SJSA1 (cell line): ENCODE measurements around the gene LMOD3. TPM values are rescaled to one million over a fixed set of nuclear protein-coding genes. Genes with fewer than 3 reads are reported as not detected.

Experiments used
- DNase-seq, 2 experiments: peaks; one replicate each; pipeline ENCODE4 v3.0.0-alpha.2; 2015 to 2020; ENCODE audit warnings: low spot score in 2 of 2, low read depth in 1 of 2
- H3K27ac ChIP-seq: fragments of 250-450 bp; sonication (Bioruptor Pico); 2 replicates; pipeline ENCODE4 v1.5.1; 2020; ENCODE audit warnings: mild to moderate bottlenecking, moderate library complexity
- H3K27me3 ChIP-seq: fragments of 250-450 bp; sonication (Bioruptor Pico); replicated peaks from 2 replicates; pipeline ENCODE4 v1.5.1; 2020; ENCODE audit warnings: mild to moderate bottlenecking, moderate library complexity
- H3K36me3 ChIP-seq: fragments of 250-450 bp; sonication (Bioruptor Pico); 2 replicates; pipeline ENCODE4 v1.5.1; 2020; ENCODE audit warnings: mild to moderate bottlenecking
- H3K4me1 ChIP-seq: fragments of 250-450 bp; sonication (Bioruptor Pico); replicated peaks from 2 replicates; pipeline ENCODE4 v1.6.1; 2021; ENCODE audit warnings: mild to moderate bottlenecking
- H3K4me3 ChIP-seq: fragments of 250-450 bp; sonication (Bioruptor Pico); 2 replicates; pipeline ENCODE4 v1.5.1; 2020; ENCODE audit warnings: mild to moderate bottlenecking
- H3K9me3 ChIP-seq: fragments of 250-450 bp; sonication (Bioruptor Pico); replicated peaks from 2 replicates; pipeline ENCODE4 v1.5.1; 2020; ENCODE audit warnings: mild to moderate bottlenecking
- total RNA-seq: library from RNA; depleted of rRNA; stranded (reverse); fragments of >200 nt; shearing (Covaris generic); gene quantifications from 2 replicates; pipeline ENCODE4 v1.2.3, GENCODE V29; 2014

The LMOD3 gene
- total RNA-seq, 1 experiment from 2014 or later: not detected

DNA sequence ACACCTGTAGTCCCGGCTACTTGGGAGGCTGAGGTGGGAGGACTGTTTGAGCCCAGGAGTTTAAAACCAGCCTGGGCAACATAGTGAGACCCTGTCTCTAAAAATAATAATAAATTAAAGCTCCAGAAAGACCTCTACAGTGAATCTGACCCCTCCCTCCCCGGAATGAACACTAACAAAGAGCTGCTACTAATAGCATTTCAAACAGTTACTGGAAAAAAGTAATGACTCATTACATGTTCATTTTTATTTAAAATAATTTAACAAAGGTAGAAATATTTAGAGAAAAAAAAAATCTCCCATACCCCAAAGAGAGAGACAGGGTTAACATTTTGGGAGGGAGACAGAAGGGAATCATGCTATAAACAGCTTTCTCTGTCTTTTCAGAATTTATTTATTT, 40.0 kb downstream of the LMOD3 start:
- Histone ChIP-seq H3K4me1 (peaks cover 64% of the 10 kb centered on the region), H3K36me3 (peaks cover 17% of the 10 kb centered on the region), H3K9me3 (no peaks in the 10 kb centered on the region), H3K27ac (peak overlapping the region; percentile 96), H3K4me3 (no peak overlapping the region), H3K27me3 (no peaks in the 10 kb centered on the region)
- peak in 1 of 2 experiments; percentile 22 for DNase-seq

DNA sequence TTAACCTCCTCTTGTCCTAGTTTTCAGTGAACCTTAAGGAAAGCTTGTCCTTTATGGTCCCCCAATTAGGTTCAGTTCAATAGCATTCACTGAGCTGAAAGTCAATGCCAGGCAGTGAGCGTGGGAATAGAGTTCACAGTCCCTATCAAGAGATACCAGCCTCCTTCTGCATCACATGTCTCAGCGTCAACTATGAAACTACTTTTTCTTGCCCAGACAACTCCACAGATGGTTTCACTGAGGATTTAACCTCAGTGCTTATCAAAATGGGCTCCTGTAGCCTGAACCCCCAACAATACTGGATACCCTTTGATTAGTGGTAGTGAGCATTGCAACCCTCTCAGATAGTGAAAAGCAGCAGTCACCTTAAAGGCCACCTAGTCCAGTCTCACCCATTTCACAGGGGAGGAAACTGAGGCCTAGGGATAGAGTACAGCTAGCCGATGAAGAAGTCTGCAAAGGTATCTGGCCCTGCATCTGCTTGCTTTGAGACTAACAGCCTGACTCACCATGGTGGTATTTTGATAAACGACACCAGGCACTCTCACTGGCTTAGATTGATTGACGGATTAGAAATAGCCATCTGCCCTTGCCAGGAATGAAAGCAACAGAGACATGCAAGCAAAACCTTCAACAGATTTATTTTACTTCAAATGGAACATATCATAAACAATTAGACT, 40.7 kb downstream of the LMOD3 start:
- Histone ChIP-seq H3K9me3 (no peaks in the 10 kb centered on the region), H3K27me3 (no peaks in the 10 kb centered on the region), H3K4me3 (no peak overlapping the region), H3K4me1 (peaks cover 58% of the 10 kb centered on the region), H3K36me3 (peaks cover 17% of the 10 kb centered on the region), H3K27ac (peak overlapping the region; percentile 96)
- DNase-seq: peak; percentile 31 to 47

DNA sequence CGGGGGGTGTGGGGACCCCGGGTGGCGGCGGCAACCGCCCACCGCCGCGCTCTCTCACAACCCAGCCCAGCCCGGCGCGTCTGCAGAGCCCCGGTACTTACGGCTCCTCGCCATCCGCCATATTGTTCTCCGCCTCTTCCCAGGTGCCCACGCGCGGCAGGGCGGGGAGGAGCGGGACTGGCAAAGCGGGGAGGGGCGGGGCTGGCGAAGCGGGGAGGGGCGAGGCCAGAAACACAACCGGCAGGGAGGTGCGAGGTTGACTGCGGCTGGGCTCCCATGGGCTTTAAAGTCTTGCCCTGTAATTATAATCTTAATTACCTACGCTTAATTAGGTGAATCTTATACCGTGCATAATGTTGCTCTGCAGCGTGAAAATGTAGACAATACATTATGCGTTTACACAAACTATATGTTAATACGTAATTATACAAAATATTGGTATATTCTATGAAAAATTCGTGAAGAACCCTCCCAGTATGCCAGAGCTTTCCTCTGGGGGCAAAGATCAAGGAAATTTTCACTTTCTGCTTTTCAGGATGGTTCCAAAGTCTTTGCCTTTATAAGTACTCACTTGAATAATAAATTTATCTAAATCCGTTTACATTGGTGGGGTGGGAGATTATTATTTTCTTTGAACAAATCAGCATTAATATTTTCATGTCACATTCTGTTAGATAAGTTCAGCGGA, 42.0 kb downstream of the LMOD3 start, which contains the start of gene UBA3:
UBA3 (minus strand) TSS at position 133 of the 688 bp plus-strand sequence; CDS start at position 121, 12 bp downstream.
- Histone ChIP-seq H3K36me3 (peaks cover 17% of the 10 kb centered on the region), H3K4me1 (peaks cover 47% of the 10 kb centered on the region), H3K9me3 (no peaks in the 10 kb centered on the region), H3K27ac (peak within 1 kb of the TSS; percentile 56), H3K4me3 (peak within 1 kb of the TSS; percentile 69), H3K27me3 (no peaks in the 10 kb centered on the region)
- DNase-seq: peak; percentile 18 to 85

DNA sequence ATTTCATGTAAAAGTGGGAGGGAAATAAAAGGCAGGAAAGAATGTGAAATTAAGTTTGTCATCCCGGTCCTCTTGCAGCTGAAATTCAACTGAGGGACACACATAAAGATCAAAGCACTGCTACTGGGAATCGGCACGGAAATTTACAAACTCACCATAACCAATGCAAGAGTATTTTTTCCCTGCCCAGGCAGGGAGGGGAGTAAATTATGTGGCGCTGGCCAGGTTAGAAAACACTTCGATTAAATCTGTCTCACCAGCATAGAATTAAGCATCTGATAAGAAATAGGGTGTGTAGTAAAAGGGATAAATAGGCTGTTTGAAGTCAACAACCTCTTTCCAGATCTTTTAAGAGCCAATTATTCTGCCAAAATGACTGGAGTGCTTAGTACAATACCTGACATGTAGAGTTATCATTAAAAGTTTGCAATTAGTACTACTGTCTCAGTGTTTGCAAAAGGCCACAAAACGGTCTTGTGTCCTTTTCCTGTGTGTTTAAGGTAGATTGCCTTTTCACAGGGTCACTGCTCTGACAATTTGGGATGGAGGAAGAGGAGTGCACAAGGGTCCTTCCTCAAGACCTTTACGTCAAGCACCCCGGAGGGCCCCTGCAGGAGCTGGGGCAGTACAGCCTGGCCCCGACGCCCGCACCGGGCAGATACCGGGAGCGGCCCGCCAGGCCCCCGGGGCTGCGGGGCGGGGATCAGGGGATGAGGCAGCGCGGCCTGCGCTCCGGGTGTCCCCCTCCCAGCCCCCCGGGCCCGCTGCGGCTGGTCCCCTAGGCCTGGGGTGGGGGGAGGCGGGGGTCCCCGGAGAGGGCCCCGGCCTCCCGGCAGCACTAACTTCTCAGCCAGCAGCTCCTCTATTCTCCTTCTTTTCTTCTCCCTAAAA, 42.9 kb downstream of the LMOD3 start:
- Histone ChIP-seq H3K4me3 (peak overlapping the region; percentile 69), H3K27ac (peak overlapping the region; percentile 56), H3K27me3 (no peaks in the 10 kb centered on the region), H3K4me1 (peaks cover 45% of the 10 kb centered on the region), H3K36me3 (peaks cover 17% of the 10 kb centered on the region), H3K9me3 (no peaks in the 10 kb centered on the region)
- no peak for DNase-seq

DNA sequence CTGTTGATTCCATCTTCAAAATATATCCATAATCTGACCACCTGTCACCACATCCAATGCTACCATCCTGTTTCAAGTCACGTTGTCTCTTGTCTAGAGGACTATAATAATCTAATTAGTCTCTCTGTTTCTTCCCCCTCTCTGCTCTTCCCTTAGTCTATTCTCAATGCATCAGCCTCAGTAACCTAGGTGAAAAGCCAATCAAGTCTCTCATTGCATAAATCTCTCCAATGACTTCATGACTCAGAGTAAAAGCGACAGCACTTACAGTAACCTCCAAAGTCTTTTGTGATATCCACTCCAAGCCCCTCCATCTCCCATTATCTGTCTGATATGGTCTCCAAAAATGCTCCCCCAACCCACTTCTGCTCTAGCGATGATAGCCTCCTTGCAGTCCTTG, 49.5 kb downstream of the LMOD3 start:
- no peaks in the 10 kb centered on the region for H3K4me1 ChIP-seq
- H3K36me3 ChIP-seq: peaks cover 48% of the 10 kb centered on the region
- H3K4me3 ChIP-seq: no peak overlapping the region
- H3K9me3 ChIP-seq: no peaks in the 10 kb centered on the region
- H3K27ac ChIP-seq: no peak overlapping the region
- no peak for DNase-seq
- H3K27me3 ChIP-seq: no peaks in the 10 kb centered on the region

DNA sequence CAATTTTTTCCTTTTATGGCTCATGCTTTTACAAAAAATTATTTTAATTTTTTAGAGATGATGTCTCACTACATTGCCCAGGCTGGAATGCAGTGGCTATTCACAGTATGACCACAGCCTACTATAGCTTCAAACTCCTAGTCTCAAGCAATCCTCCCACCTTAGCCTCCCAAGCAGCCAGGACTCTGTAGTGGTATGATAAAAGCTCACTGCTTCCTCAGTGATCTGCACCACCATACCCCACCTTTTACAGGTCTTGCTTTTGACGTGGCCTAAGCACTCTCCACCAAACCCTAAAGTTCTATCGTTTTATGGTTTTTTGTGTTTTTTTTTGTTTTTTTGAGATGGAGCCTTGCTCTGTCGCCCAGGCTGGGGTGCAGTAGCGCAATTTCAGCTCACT, 56.3 kb downstream of the LMOD3 start:
- peaks cover 55% of the 10 kb centered on the region for H3K36me3 ChIP-seq

DNA sequence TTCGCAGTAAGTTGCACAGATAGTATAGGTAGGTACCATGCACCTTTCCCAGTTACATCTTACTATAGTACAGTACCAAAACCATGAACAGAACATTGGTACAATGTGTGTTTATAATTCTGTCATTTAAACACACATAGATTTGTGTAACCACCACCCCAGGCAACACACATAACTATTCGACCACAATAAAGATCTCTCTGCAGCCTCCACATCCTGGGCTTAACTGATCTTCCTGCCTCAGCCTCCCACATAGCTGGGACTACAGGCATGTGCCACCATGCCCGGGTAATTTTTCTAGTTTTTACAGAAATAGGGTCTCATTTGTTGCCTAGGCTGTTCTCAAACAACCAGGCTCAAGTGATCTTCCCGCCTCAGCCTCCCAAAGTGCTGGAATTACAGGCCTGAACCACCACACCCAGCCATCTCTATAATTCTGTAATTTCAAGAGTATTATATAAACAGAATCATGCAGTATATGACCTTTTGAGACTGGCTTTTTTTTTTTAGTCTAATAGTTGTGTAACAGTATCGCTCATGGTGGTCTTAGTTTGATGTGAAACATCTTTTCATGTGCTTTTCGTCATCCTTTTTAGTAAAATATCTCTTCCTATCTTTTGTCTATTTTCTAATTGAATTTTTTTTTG, 57.0 kb downstream of the LMOD3 start:
- no peak for DNase-seq

More for the DNA sequence above, 56.3 kb downstream of the LMOD3 start:
- Histone ChIP-seq H3K4me3 (no peak overlapping the region), H3K9me3 (no peaks in the 10 kb centered on the region), H3K27ac (no peak overlapping the region), H3K4me1 (no peaks in the 10 kb centered on the region), H3K27me3 (no peaks in the 10 kb centered on the region)
- DNase-seq: no peak

DNA sequence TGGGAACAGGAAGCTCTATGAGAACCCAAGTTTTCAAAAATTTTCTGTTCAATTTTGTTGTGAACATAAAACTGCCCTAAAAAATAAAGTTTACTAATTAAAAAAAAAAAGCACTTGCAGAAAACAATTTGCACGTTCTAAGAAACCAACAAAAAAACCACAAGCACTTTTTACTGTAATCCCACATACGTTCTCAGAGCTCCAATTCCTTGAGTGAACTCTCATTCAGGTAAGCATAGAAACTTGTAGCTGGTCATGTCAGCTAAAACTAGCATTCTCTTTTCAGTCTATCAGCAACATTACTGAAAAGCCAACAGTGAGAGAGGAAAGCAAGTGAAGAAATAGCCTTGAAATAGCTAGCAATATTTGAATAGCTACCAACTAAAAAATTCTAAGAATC, 58.8 kb downstream of the LMOD3 start:
- Histone ChIP-seq H3K27me3 (no peaks in the 10 kb centered on the region), H3K9me3 (no peaks in the 10 kb centered on the region), H3K4me1 (no peaks in the 10 kb centered on the region), H3K27ac (no peak overlapping the region), H3K36me3 (peaks cover 66% of the 10 kb centered on the region), H3K4me3 (no peak overlapping the region)
- no peak for DNase-seq

More for the DNA sequence above, 57.0 kb downstream of the LMOD3 start:
- peaks cover 55% of the 10 kb centered on the region for H3K36me3 ChIP-seq
- no peak overlapping the region for H3K27ac ChIP-seq
- H3K4me1 ChIP-seq: no peaks in the 10 kb centered on the region
- no peaks in the 10 kb centered on the region for H3K9me3 ChIP-seq
- H3K27me3 ChIP-seq: no peaks in the 10 kb centered on the region
- H3K4me3 ChIP-seq: no peak overlapping the region

DNA sequence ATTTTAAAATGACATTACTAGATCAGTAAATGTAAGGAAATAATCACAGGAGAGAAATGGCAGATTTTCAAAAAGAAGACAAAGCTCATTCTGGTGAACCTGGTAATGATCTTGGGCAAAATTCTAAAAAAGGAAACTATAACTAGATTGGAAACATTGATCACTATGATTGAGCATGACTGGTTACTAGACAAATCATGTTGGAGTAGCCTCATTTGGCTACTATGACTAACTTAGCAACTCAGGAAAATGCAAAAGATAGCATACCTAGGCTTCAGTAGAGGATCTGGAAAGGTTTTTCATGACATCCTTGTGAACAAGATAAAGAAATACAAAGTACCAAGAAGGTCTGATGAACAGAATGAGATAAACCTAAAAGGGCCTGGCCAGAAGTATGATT, 62.7 kb downstream of the LMOD3 start:
- Histone ChIP-seq H3K4me3 (no peak overlapping the region), H3K4me1 (no peaks in the 10 kb centered on the region), H3K27me3 (no peaks in the 10 kb centered on the region), H3K36me3 (peaks cover 83% of the 10 kb centered on the region), H3K27ac (no peak overlapping the region), H3K9me3 (no peaks in the 10 kb centered on the region)
- no peak for DNase-seq

DNA sequence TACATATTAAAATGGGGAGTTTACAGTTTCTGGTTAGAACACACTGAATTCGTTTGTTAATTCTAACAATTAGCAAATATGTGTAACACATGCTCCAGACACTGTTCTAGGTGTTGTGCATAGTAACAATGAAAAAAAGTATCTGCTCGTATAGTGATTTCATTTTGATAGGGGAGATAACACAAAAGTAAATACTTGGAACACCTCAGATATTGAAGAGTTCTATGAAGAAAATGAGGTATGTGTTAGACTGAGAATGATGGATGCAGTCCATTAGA, 63.5 kb downstream of the LMOD3 start:
- DNase-seq: no peak
- Histone ChIP-seq H3K36me3 (peaks cover 81% of the 10 kb centered on the region), H3K27me3 (no peaks in the 10 kb centered on the region), H3K4me1 (no peaks in the 10 kb centered on the region), H3K27ac (no peak overlapping the region), H3K9me3 (no peaks in the 10 kb centered on the region), H3K4me3 (no peak overlapping the region)

DNA sequence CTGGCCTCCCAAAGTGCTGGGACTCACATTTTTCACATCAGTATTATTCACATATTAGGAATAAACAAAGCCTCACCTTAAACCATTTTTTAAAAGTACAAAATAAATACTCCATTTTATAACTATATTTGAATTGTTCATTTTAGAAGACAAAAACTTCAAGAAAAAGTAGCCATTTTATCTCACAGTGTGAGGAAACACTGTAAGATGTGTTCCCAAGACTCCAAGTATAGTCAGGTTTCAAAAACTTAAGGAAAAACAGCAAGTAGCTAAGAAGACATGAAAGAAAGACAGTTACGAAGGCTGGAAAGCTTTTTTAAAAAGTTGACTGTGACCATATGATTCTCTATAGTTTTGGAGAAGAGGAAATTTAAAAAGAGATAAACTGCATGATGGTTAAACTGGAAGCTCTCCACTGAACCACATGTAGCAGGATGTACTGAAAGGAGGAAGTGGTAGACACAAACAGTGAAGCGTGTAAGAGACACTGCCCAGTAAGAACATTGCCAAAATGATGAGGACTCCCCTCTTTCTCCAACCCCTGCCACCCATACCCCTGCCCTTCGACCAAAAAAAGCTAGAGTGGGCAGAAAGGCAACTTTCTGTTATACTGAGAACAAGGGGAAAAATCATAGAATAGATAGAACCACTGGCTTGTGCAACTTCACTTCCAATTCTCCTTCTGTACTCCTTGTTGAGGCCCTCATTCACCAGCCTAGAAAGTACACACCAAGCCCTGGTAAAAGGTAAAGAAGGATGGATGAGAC, 64.0 kb downstream of the LMOD3 start:
- no peak overlapping the region for H3K27ac ChIP-seq
- H3K36me3 ChIP-seq: peaks cover 83% of the 10 kb centered on the region
- H3K4me1 ChIP-seq: no peaks in the 10 kb centered on the region
- DNase-seq: no peak
- H3K4me3 ChIP-seq: no peak overlapping the region
- no peaks in the 10 kb centered on the region for H3K9me3 ChIP-seq
- H3K27me3 ChIP-seq: no peaks in the 10 kb centered on the region
